ENCODE results near the gene CRNN. TPM values are rescaled to one million over a fixed set of nuclear protein-coding genes. Genes with fewer than 3 reads are reported as not detected.

CRNN gene
- not detected in 5 replicates for total RNA-seq (2022; extraction: Qiagen RNA extraction; ENCODE audit: low read depth)

GRCh38 chr1:152413909-152414308, at the start of gene CRNN:
Gene CRNN (minus strand): TSS chr1:152414263. CDS start chr1:152412233, 2,030 bp downstream.

GRCh38 chr1:152359906-152360305, 54.2 kb downstream of the CRNN start, which contains the start of gene FLG2:
Gene FLG2 (minus strand): TSS chr1:152360006. CDS start chr1:152358884, 1,122 bp downstream.

Other genes with a start within 250 kb of the CRNN start
- gene HRNR, start 190.1 kb downstream of the CRNN start, total RNA-seq (2022; extraction: Qiagen RNA extraction; ENCODE audit: low read depth), result 0.01 TPM in 1 of 5 replicates, not detected in the others
- 0.01 TPM in 2 of 5 replicates, not detected in the others for gene FLG, start 89.0 kb downstream of the CRNN start, total RNA-seq (2022; extraction: Qiagen RNA extraction; ENCODE audit: low read depth)
- gene FLG2, start 54.3 kb downstream of the CRNN start, total RNA-seq (2022; extraction: Qiagen RNA extraction; ENCODE audit: low read depth), result not detected in 5 replicates
- 0.18 TPM in 1 of 5 replicates, not detected in the others for gene LCE5A, start 96.5 kb upstream of the CRNN start, total RNA-seq (2022; extraction: Qiagen RNA extraction; ENCODE audit: low read depth)
- gene CRCT1, start 100.2 kb upstream of the CRNN start, total RNA-seq (2022; extraction: Qiagen RNA extraction; ENCODE audit: low read depth), result 0.24 to 0.57 TPM (median 0.48 TPM) in 3 of 5 replicates, not detected in the others
- gene LCE3E, start 152.5 kb upstream of the CRNN start, total RNA-seq (2022; extraction: Qiagen RNA extraction; ENCODE audit: low read depth), result not detected in 5 replicates
- gene LCE3D, start 166.3 kb upstream of the CRNN start, total RNA-seq (2022; extraction: Qiagen RNA extraction; ENCODE audit: low read depth), result 0.34 to 0.80 TPM (median 0.59 TPM) in 5 replicates
- gene LCE3C, start 186.0 kb upstream of the CRNN start, total RNA-seq (2022; extraction: Qiagen RNA extraction; ENCODE audit: low read depth), result not detected in 5 replicates
- gene LCE3B, start 199.5 kb upstream of the CRNN start, total RNA-seq (2022; extraction: Qiagen RNA extraction; ENCODE audit: low read depth), result not detected in 5 replicates
- not detected in 5 replicates for gene LCE3A, start 208.8 kb upstream of the CRNN start, total RNA-seq (2022; extraction: Qiagen RNA extraction; ENCODE audit: low read depth)
- gene LCE2D, start 249.1 kb upstream of the CRNN start, total RNA-seq (2022; extraction: Qiagen RNA extraction; ENCODE audit: low read depth), result not detected in 5 replicates